Activated CD4-positive, alpha-beta T cell treated with anti-CD3 and anti-CD28 coated beads, Interleukin-2, amount 50 U/mL, for 16 hours (primary cell): ENCODE measurements around the gene OTUD4.
A peak's percentile ranks its signal among the peaks of the same experiment; 100 is the strongest.
"Not testable (repeated sequence)": the region's sequence is repeated elsewhere in the genome, so short reads cannot be mapped to it uniquely, and the experiment has no call there.

Experiments
- DNase-seq: peaks from one replicate; pipeline ENCODE4 v3.0.0-alpha.2; 2020

Gene OTUD4

GRCh38 chr4:145179281-145179860 lies 1.0 kb downstream of the OTUD4 start:
- DNase-seq = peak; percentile 83

GRCh38 chr4:145178740-145179280 lies 1.6 kb downstream of the OTUD4 start:
- peak; percentile 32 for DNase-seq

GRCh38 chr4:145177906-145178538 lies 2.4 kb downstream of the OTUD4 start:
- DNase-seq = peak; percentile 29

GRCh38 chr4:145177511-145177905 lies 2.9 kb downstream of the OTUD4 start:
- DNase-seq = peak; percentile 13

- DNase-seq = peak; percentile 43
Measured at GRCh38 chr4:145176641-145177432, 3.6 kb downstream of the OTUD4 start.

- no peak for DNase-seq
Measured at GRCh38 chr4:145171911-145172310, 8.5 kb downstream of the OTUD4 start.

GRCh38 chr4:145170223-145170622 lies 10.2 kb downstream of the OTUD4 start:
- DNase-seq = no peak

GRCh38 chr4:145168581-145169187 lies 11.7 kb downstream of the OTUD4 start:
- no peak for DNase-seq

GRCh38 chr4:145167887-145168286 lies 12.5 kb downstream of the OTUD4 start:
- no peak for DNase-seq

GRCh38 chr4:145161549-145161948 lies 18.8 kb downstream of the OTUD4 start:
- DNase-seq = no peak

- DNase-seq = no peak
Measured at GRCh38 chr4:145156986-145157385, 23.4 kb downstream of the OTUD4 start.

GRCh38 chr4:145155268-145155870 lies 25.0 kb downstream of the OTUD4 start:
- DNase-seq = no peak

- DNase-seq = no peak
Measured at GRCh38 chr4:145154573-145154972, 25.8 kb downstream of the OTUD4 start.

- DNase-seq = no peak
Measured at GRCh38 chr4:145153904-145154298, 26.5 kb downstream of the OTUD4 start.

GRCh38 chr4:145153181-145153903 lies 27.0 kb downstream of the OTUD4 start:
- DNase-seq = no peak

GRCh38 chr4:145148980-145149379 lies 31.4 kb downstream of the OTUD4 start:
- DNase-seq = no peak

- not testable (repeated sequence) for DNase-seq
Measured at GRCh38 chr4:145136219-145136618, 44.2 kb downstream of the OTUD4 start.

GRCh38 chr4:145132511-145133098 lies 47.8 kb downstream of the OTUD4 start:
- peak; percentile 55 for DNase-seq

GRCh38 chr4:145131848-145132247 lies 48.5 kb downstream of the OTUD4 start:
- DNase-seq = no peak

- DNase-seq = peak; percentile 33
Measured at GRCh38 chr4:145130788-145131399, 49.5 kb downstream of the OTUD4 start.

- DNase-seq = no peak
Measured at GRCh38 chr4:145130130-145130529, 50.3 kb downstream of the OTUD4 start.
